WTC11 (cell line): ENCODE measurements around the gene NXN.
"Not testable (repeated sequence)": the region's sequence is repeated elsewhere in the genome, so short reads cannot be mapped to it uniquely, and the experiment has no call there.

ENCODE experiments used
- E2F5 ChIP-seq: sonication (generic); formaldehyde crosslinking; IDR thresholded peaks from 2 replicates; pipeline ENCODE4 v1.8.1; 2022; ENCODE audit warnings: mild to moderate bottlenecking, moderate library complexity, missing genetic modification reagents
- ESRRA ChIP-seq: sonication (generic); formaldehyde crosslinking; IDR thresholded peaks from 2 replicates; pipeline ENCODE4 v1.8.1; 2022; ENCODE audit warnings: mild to moderate bottlenecking, missing genetic modification reagents, borderline replicate concordance
- TF ChIP-seq, protein P1 (sequence below): fragments of 200-600 bp; IDR thresholded peaks from 2 replicates; pipeline ENCODE4 v1.8.0; 2022; ENCODE audit warnings: antibody characterized with exemption

DNA sequence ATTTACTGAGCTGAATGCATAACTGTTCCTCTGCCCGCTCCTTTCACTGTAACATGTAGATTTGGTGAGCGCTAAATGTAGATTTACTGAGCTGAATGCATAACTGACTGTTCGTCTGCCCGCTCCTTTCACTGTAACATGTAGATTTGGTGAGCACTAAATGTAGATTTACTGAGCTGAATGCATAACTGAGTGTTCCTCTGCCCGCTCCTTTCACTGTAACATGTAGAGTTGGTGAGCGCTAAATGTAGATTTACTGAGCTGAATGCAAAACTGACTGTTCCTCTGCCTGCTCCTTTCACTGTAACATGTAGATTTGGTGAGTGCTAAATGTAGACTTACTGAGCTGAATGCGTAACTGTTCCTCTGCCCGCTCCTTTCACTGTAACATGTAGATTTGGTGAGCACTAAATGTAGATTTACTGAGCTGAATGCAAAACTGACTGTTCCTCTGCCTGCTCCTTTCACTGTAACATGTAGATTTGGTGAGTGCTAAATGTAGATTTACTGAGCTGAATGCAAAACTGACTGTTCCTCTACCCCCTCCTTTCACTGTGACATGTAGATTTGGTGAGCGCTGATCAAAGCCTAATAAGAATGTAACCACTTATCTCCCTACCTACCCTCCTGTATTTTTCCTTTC lies 224.1 kb downstream of the NXN start:
- TF ChIP-seq, protein P1, sequence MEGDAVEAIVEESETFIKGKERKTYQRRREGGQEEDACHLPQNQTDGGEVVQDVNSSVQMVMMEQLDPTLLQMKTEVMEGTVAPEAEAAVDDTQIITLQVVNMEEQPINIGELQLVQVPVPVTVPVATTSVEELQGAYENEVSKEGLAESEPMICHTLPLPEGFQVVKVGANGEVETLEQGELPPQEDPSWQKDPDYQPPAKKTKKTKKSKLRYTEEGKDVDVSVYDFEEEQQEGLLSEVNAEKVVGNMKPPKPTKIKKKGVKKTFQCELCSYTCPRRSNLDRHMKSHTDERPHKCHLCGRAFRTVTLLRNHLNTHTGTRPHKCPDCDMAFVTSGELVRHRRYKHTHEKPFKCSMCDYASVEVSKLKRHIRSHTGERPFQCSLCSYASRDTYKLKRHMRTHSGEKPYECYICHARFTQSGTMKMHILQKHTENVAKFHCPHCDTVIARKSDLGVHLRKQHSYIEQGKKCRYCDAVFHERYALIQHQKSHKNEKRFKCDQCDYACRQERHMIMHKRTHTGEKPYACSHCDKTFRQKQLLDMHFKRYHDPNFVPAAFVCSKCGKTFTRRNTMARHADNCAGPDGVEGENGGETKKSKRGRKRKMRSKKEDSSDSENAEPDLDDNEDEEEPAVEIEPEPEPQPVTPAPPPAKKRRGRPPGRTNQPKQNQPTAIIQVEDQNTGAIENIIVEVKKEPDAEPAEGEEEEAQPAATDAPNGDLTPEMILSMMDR, result not testable (repeated sequence)
- not testable (repeated sequence) for TF ChIP-seq E2F5, ESRRA (CRISPR knock-in tag)
